Activated CD4-positive, alpha-beta T cell treated with anti-CD3 and anti-CD28 coated beads for 36 hours (primary cell): ENCODE results near the gene C1orf159. TPM values are rescaled to one million over a fixed set of nuclear protein-coding genes. Genes with fewer than 3 reads are reported as not detected.

Experiments used
- ATAC-seq: fragments of 200-7000 bp; cut with Tn5 transposase; one replicate; pipeline ENCODE4 v1.10.0; 2021; ENCODE audit warnings: mild to moderate bottlenecking, moderate library complexity
- CTCF ChIA-PET: fragments of 350-600 bp; sonication (Branson Sonifier 250); formaldehyde crosslinking; loops from one replicate; lab custom pipeline; 2021; ENCODE audit warnings: antibody characterized with exemption; lab: Charles Lee
- POLR2A ChIA-PET: fragments of 350-600 bp; sonication (Branson Sonifier 250); formaldehyde crosslinking; loops from one replicate; lab custom pipeline; 2021; ENCODE audit warnings: antibody characterized with exemption, inconsistent platforms; lab: Charles Lee
- DNase-seq: peaks from one replicate; pipeline ENCODE4 v3.0.0-alpha.2; 2020
- H3K27ac Mint-ChIP-seq: one replicate; pipeline ENCODE4 v1.8.0; 2021; ENCODE audit warnings: mixed read lengths
- H3K27me3 Mint-ChIP-seq: one replicate; pipeline ENCODE4 v1.8.0; 2021; ENCODE audit warnings: mixed read lengths
- H3K36me3 Mint-ChIP-seq: one replicate; pipeline ENCODE4 v1.8.0; 2021; ENCODE audit warnings: low read depth, mixed read lengths
- H3K4me1 Mint-ChIP-seq: one replicate; pipeline ENCODE4 v1.8.0; 2021; ENCODE audit warnings: mixed read lengths
- H3K4me3 Mint-ChIP-seq: one replicate; pipeline ENCODE4 v1.8.0; 2021; ENCODE audit warnings: mild to moderate bottlenecking, moderate library complexity, mixed read lengths
- H3K9me3 Mint-ChIP-seq: one replicate; pipeline ENCODE4 v1.8.0; 2021; ENCODE audit warnings: low read depth, mixed read lengths
- intact Hi-C, 2 experiments: fragments of 100-400 bp; cut with DNase I in 1 of 2; cut with micrococcal nuclease in 1 of 2; formaldehyde crosslinking; loops; one replicate each; pipeline versions ENCODE4 v1.14.2 to v1.15.1; 2022 to 2024; cut with DNase I, micrococcal nuclease
- total RNA-seq, 2 experiments: library from RNA; stranded (reverse); gene quantifications; one replicate each; pipeline ENCODE4 v1.2.3, GENCODE V29; 2021

C1orf159 gene
- total RNA-seq, 2 experiments from 2014 or later = 11.3 to 13.5 TPM

- no peak overlapping the region for H3K4me3 Mint-ChIP-seq
- ATAC-seq (peak; percentile 97), DNase-seq (peak; percentile 93)
- H3K27me3 Mint-ChIP-seq = peaks cover 3% of the 10 kb centered on the region
- H3K4me1 Mint-ChIP-seq = no peaks in the 10 kb centered on the region
- H3K9me3 Mint-ChIP-seq = peaks cover 8% of the 10 kb centered on the region
- ChIA-PET CTCF (interaction anchor here (0.6 to 2.2 kb wide), 27 partner anchors 9 to 171 kb away, joined by 3 to 18 read pairs (median 4); partner anchors contain the start of genes ISG15 and SDF4), POLR2A (no interaction called here)
- H3K27ac Mint-ChIP-seq = no peak overlapping the region
- intact Hi-C loops = loop anchor here (1.0 to 5.0 kb wide), 8 partner anchors 89 to 170 kb away; partner anchors contain the start of gene TNFRSF4 (in 1 of the 2)
- no peaks in the 10 kb centered on the region for H3K36me3 Mint-ChIP-seq
Measured at GRCh38 chr1:1122078-1122811, 6.4 kb upstream of the C1orf159 start.

DNA sequence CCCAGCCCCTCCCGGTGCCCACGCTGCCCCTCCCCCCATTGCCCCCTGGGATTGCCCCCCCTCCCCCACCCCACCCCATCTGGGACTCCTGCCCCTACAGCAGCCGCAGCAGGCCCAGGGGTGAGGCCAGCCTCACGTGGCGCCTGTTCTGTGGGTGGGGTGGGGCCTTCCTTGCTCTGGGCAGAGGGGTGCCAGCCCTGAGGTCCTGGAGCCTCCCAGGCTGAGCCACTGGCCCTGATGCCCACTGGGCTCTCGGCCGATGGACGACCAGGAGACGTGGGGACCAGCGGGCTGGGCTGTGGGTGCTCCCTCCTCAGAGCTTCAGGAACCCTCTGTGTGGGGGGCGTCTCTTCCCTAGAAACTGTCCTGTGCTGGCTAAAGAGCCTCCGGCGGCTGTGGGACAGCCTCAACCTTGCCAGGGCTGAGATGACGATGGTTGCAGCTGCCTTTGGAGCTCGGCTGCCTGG, 5.8 kb upstream of the C1orf159 start:
- CTCF ChIA-PET = interaction anchor here (0.5 to 2.2 kb wide), 19 partner anchors 8 to 232 kb away, joined by 3 to 18 read pairs (median 5); partner anchors contain the start of genes ISG15 and SDF4
- no peak for DNase-seq
- peaks cover 3% of the 10 kb centered on the region for H3K27me3 Mint-ChIP-seq
- POLR2A ChIA-PET = no interaction called here
- no peaks in the 10 kb centered on the region for H3K4me1 Mint-ChIP-seq
- H3K9me3 Mint-ChIP-seq = peaks cover 8% of the 10 kb centered on the region
- no peak overlapping the region for H3K4me3 Mint-ChIP-seq
- no peaks in the 10 kb centered on the region for H3K36me3 Mint-ChIP-seq
- intact Hi-C loops = loop anchor here (1.0 to 5.0 kb wide), 8 partner anchors 88 to 171 kb away; partner anchors contain the start of gene TNFRSF4 (in 1 of the 2)
- ATAC-seq = peak; percentile 26
- H3K27ac Mint-ChIP-seq = no peak overlapping the region

DNA sequence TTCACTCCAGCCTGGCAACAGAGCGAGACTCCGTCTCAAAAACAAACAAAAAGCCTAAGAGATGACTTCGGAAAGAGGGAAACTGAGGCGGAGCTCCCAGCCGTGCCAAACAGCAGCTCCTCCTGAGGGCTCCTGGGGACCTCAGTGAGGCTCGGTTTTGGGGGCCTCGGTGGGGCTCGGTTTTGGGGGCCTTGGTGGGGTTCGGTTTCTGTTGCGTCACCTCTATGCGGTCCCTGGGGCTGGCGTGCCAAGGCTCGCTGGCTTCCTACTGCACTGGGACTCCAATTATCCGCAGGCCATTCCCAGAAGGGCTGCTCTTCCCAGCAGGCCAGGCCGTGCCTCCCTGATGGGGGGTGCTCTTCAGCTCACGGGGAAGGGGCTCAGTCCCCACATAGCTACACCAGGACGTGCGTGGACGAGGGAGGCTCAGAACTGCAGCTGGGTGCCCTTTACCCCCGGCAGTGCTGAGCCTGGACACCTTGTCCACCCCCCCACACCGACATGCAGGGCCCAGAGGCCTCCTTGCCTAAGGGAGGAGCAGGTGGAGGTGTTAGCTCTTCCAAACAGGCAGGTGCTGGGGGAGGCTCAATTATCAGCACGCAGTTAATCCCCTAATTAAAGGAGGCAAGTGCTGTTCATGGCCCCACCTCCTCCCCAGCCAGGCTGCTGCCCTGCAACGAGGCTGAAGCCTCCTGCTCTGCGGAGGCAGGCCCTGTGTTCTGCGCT, 5.1 kb upstream of the C1orf159 start:
- DNase-seq (no peak), ATAC-seq (no peak)
- peaks cover 8% of the 10 kb centered on the region for H3K9me3 Mint-ChIP-seq
- no peaks in the 10 kb centered on the region for H3K4me1 Mint-ChIP-seq
- no peak overlapping the region for H3K27ac Mint-ChIP-seq
- no peak overlapping the region for H3K4me3 Mint-ChIP-seq
- ChIA-PET CTCF (interaction anchor here (0.5 to 2.2 kb wide), 13 partner anchors 8 to 233 kb away, joined by 3 to 18 read pairs (median 4); partner anchors contain the start of gene SDF4), POLR2A (interaction anchor here (0.7 kb wide), 1 partner anchor 51 kb away, joined by 6 read pairs; no protein-coding TSS in a partner anchor)
- peaks cover 3% of the 10 kb centered on the region for H3K27me3 Mint-ChIP-seq
- H3K36me3 Mint-ChIP-seq = no peaks in the 10 kb centered on the region
- intact Hi-C loops = loop anchor here in 1 of 2 experiments (5.0 kb wide), 3 partner anchors 131 to 171 kb away; no protein-coding TSS in a partner anchor

DNA sequence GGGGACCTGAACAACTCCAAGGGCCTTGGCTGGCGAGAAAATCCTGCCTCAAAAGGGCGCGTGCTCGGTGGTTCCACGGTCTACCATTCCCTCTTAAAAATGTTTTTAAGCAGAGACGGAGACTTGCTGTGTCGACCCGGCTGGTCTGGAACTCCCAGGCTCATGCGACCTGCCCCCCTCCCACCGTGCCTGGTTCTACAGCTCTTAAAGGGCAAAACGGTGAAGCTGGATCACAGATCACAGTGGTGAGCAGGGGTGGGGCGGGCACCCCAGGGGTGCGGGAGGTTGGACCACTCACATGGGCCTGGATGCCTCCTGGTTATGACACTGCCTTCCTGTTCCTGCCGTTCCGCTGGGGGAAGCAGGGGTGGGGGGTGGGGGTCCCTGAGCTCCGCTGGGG, 4.2 kb upstream of the C1orf159 start:
- Mint-ChIP-seq H3K36me3 (peaks cover 2% of the 10 kb centered on the region), H3K27ac (no peak overlapping the region), H3K9me3 (peaks cover 8% of the 10 kb centered on the region), H3K4me3 (no peak overlapping the region), H3K27me3 (peaks cover 3% of the 10 kb centered on the region), H3K4me1 (peaks cover 1% of the 10 kb centered on the region)
- ChIA-PET CTCF (interaction anchor here (1.2 to 1.7 kb wide), 3 partner anchors 10 to 131 kb away, joined by 3 to 4 read pairs (median 4); no protein-coding TSS in a partner anchor), POLR2A (interaction anchor here (0.7 kb wide), 1 partner anchor 52 kb away, joined by 6 read pairs; no protein-coding TSS in a partner anchor)
- ATAC-seq (no peak), DNase-seq (no peak)
- intact Hi-C loops = loop anchor here in 1 of 2 experiments (5.0 kb wide), 3 partner anchors 132 to 172 kb away; no protein-coding TSS in a partner anchor

GRCh38 chr1:1119272-1119890, 3.5 kb upstream of the C1orf159 start:
- ChIA-PET POLR2A (no interaction called here), CTCF (interaction anchor here (0.5 to 1.7 kb wide), 3 partner anchors 14 to 131 kb away, joined by 4 read pairs; no protein-coding TSS in a partner anchor)
- peaks cover 3% of the 10 kb centered on the region for H3K27me3 Mint-ChIP-seq
- peaks cover 8% of the 10 kb centered on the region for H3K4me1 Mint-ChIP-seq
- no peak overlapping the region for H3K4me3 Mint-ChIP-seq
- intact Hi-C loops = no loop called here
- ATAC-seq (no peak), DNase-seq (no peak)
- H3K27ac Mint-ChIP-seq = no peak overlapping the region
- H3K36me3 Mint-ChIP-seq = peaks cover 9% of the 10 kb centered on the region
- peaks cover 8% of the 10 kb centered on the region for H3K9me3 Mint-ChIP-seq

DNA sequence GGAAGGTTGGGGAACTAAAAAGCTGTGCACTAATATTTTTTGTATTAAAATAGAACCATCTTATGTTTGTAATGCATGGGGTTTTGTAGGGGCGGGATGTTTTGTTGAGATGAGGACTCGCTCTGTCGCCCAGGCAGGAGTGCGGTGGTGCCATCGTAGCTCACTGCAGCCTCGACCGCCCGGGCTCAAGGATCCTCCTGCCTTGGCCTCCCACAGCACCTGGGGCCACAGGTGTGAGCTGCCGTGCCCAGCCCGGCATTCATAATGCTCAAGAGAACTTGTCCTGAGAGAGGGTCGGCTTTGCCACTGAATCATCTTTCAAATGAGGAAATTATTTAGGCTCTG, 3.0 kb upstream of the C1orf159 start:
- intact Hi-C loops = no loop called here
- peaks cover 12% of the 10 kb centered on the region for H3K36me3 Mint-ChIP-seq
- ChIA-PET POLR2A (no interaction called here), CTCF (interaction anchor here (0.5 to 1.7 kb wide), 2 partner anchors 13 to 89 kb away, joined by 4 read pairs; no protein-coding TSS in a partner anchor)
- peaks cover 5% of the 10 kb centered on the region for H3K9me3 Mint-ChIP-seq
- H3K4me1 Mint-ChIP-seq = peaks cover 9% of the 10 kb centered on the region
- peaks cover 3% of the 10 kb centered on the region for H3K27me3 Mint-ChIP-seq
- no peak overlapping the region for H3K27ac Mint-ChIP-seq
- DNase-seq = no peak
- ATAC-seq = no peak
- H3K4me3 Mint-ChIP-seq = no peak overlapping the region

DNA sequence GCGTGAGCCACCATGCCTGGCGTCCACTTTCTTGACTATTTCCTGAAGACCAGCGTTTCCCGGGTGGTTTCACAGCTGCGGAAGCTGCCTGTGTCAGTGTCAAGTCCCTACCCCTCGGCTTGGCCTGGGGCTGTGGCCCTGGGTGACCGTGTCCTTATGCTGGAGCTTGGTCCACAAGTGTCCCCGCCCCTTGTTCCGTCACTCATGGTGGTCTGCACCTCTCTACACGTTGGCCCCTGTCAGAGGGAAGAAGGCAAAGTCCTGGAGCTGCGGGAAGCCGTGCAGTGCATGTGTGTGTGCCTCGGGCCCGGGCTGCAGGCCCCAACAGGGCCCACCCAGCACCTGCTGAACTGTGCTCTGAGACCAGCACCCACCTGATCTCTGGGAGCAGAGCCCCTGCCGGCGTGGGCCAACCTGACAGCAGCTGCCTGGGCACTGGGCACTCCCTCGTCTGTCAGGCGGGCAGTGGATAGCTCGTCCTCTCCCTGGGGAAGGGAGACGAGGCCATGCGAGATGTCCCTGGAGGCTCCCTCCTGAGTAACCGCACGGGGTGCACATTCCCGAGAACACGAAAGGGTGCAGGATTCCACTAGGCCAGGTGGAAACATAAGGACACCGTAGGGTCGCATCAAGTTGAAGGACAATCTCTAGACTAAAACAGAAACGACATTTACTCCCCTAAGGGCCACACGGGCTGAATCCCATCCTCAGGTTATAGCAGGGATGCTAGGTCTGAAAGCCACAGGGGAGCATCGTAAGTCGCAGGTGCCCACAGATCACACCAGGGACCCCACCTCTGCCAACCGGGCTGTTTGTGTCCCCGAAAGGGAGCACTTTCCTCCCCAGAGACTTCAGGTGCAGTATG, 2.4 kb upstream of the C1orf159 start:
- H3K4me3 Mint-ChIP-seq = no peak overlapping the region
- CTCF ChIA-PET = interaction anchor here (0.5 to 1.2 kb wide), 4 partner anchors 9 to 146 kb away, joined by 3 to 4 read pairs (median 3); no protein-coding TSS in a partner anchor
- H3K27me3 Mint-ChIP-seq = peaks cover 3% of the 10 kb centered on the region
- intact Hi-C loops = no loop called here
- peaks cover 3% of the 10 kb centered on the region for H3K9me3 Mint-ChIP-seq
- POLR2A ChIA-PET = interaction anchor here (0.6 kb wide), 1 partner anchor 151 kb away, joined by 4 read pairs; no protein-coding TSS in a partner anchor
- H3K27ac Mint-ChIP-seq = no peak overlapping the region
- DNase-seq = no peak
- H3K36me3 Mint-ChIP-seq = peaks cover 17% of the 10 kb centered on the region
- no peak for ATAC-seq
- peaks cover 11% of the 10 kb centered on the region for H3K4me1 Mint-ChIP-seq

GRCh38 chr1:1117469-1117831, 1.6 kb upstream of the C1orf159 start:
- H3K36me3 Mint-ChIP-seq = peaks cover 25% of the 10 kb centered on the region
- intact Hi-C loops = loop anchor here in 1 of 2 experiments (2.0 kb wide), 1 partner anchor 115 kb away; the partner anchor contains the start of genes B3GALT6 and SDF4
- no peak overlapping the region for H3K27ac Mint-ChIP-seq
- H3K9me3 Mint-ChIP-seq = peaks cover 6% of the 10 kb centered on the region
- DNase-seq = no peak
- ChIA-PET CTCF (interaction anchor here (0.7 to 1.2 kb wide), 3 partner anchors 10 to 147 kb away, joined by 3 read pairs; no protein-coding TSS in a partner anchor), POLR2A (interaction anchor here (0.6 kb wide), 1 partner anchor 152 kb away, joined by 4 read pairs; no protein-coding TSS in a partner anchor)
- H3K27me3 Mint-ChIP-seq = peaks cover 3% of the 10 kb centered on the region
- H3K4me3 Mint-ChIP-seq = no peak overlapping the region
- ATAC-seq = no peak
- peaks cover 11% of the 10 kb centered on the region for H3K4me1 Mint-ChIP-seq

DNA sequence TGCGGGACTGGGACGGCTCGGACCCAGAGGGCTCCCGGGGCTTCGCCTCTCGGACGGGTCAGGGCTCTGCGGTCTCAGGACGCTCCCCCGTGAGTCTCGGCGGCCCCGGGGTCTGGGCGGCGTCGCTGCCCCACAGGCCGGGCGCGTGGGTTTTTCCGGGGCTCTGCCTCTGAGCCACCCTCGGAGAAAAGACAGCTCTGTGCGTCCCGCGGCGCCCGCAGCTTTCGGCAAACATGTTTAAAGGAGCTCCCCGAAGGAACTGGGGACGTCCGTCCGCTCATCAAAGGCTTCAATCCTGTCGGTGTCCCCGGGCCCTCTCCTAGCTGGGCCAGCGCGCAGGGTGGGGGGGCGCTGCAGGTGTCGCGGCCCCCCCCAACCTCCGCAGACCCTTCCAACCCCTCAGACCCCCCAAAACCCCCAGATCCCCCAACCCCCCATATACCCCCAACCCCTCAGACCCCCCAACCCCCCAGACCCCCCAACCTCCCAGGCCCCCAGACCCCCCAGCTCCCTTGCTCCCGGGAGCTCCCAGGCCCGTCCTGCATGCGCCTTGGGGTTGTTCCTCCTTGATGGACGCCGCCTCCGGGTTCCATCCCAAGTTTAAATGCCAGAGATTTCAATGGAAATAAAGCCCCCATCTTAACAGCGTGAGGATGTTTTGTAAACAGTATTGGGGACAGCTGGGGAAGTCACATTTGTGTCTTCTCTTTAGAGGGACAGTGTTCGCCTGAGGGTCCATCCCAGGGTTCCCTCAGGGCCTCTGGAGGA, 996 bp upstream of the C1orf159 start:
- POLR2A ChIA-PET = interaction anchor here (0.6 kb wide), 1 partner anchor 109 kb away, joined by 6 read pairs; no protein-coding TSS in a partner anchor
- no peak for ATAC-seq
- peak overlapping the region; percentile 23 for H3K4me3 Mint-ChIP-seq

More for the DNA sequence above, 996 bp upstream of the C1orf159 start:
- CTCF ChIA-PET = interaction anchor here (0.7 to 1.2 kb wide), 4 partner anchors 10 to 148 kb away, joined by 3 read pairs; no protein-coding TSS in a partner anchor
- H3K36me3 Mint-ChIP-seq = peaks cover 31% of the 10 kb centered on the region
- peaks cover 11% of the 10 kb centered on the region for H3K4me1 Mint-ChIP-seq
- intact Hi-C loops = loop anchor here (1.0 to 2.0 kb wide), 22 partner anchors 40 to 774 kb away; partner anchors contain the start of genes B3GALT6 (in 2 of the 2), SDF4 (in 2 of the 2), ATAD3B (in 1 of the 2) and AURKAIP1 (in 1 of the 2)
- no peak overlapping the region for H3K27ac Mint-ChIP-seq
- peak; percentile 64 for DNase-seq
- peaks cover 3% of the 10 kb centered on the region for H3K27me3 Mint-ChIP-seq
- peaks cover 6% of the 10 kb centered on the region for H3K9me3 Mint-ChIP-seq
